Measurements from ENCODE around the gene RABEPK. TPM values are rescaled to one million over a fixed set of nuclear protein-coding genes. Genes with fewer than 3 reads are reported as not detected.

Gene RABEPK
- total and polyA plus RNA-seq, 4 donors = 12.7 to 23.9 (median 20.6) TPM

DNA sequence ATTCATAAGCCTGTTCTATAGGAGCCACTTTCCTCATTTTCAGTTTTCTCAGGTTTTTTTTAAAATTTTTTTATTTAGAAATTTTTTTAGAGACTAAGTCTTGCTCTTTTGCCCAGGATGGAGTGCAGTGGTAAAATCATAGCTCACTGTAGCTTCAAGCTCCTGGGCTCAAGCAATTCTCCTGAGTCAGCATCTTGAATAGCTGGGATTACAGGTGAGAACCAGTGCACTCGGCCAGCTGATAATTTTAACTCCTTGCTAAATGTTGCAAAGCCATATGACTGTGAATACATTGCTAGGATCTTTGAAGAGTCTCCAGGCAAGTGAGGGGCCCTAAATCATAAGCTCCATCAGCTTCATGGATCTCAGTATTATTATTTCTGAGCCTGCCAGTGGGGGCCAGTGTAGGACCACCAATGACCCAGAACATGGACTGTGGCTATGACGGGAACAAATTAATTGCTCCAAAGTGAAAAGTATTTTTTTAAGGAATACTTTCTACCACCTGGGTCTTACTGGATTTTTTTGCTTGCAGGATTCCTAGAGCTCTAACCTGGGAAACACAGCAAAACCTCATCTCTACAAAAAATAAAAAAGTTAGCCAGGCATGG is 55.5 kb downstream of the RABEPK start:
- Histone ChIP-seq H3K9me3 (ENCODE audit: control insufficient read depth in 4 of 4, low read length in 3 of 4) (no peaks in the 10 kb centered on the region), H3K27ac (ENCODE audit: low read depth in 1 of 2, low read length in 2 of 2) (no peak overlapping the region), H3K36me3 (ENCODE audit: control insufficient read depth in 4 of 4, insufficient read depth in 3 of 4, low read depth in 1 of 4, low read length in 3 of 4) (no peaks in the 10 kb centered on the region), H3K9ac (ENCODE audit: low read depth in 1 of 2, low read length in 2 of 2) (no peak overlapping the region), H3K4me1 (ENCODE audit: control insufficient read depth in 4 of 4, insufficient read depth in 4 of 4, low read length in 3 of 4) (no peaks in the 10 kb centered on the region), H3K4me3 (ENCODE audit: low read depth in 1 of 3, low read length in 3 of 3) (no peak overlapping the region), H3K27me3 (ENCODE audit: control insufficient read depth in 4 of 4, insufficient read depth in 4 of 4, low read length in 3 of 4) (no peaks in the 10 kb centered on the region)
- TF ChIP-seq, protein P1, sequence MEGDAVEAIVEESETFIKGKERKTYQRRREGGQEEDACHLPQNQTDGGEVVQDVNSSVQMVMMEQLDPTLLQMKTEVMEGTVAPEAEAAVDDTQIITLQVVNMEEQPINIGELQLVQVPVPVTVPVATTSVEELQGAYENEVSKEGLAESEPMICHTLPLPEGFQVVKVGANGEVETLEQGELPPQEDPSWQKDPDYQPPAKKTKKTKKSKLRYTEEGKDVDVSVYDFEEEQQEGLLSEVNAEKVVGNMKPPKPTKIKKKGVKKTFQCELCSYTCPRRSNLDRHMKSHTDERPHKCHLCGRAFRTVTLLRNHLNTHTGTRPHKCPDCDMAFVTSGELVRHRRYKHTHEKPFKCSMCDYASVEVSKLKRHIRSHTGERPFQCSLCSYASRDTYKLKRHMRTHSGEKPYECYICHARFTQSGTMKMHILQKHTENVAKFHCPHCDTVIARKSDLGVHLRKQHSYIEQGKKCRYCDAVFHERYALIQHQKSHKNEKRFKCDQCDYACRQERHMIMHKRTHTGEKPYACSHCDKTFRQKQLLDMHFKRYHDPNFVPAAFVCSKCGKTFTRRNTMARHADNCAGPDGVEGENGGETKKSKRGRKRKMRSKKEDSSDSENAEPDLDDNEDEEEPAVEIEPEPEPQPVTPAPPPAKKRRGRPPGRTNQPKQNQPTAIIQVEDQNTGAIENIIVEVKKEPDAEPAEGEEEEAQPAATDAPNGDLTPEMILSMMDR (IDR thresholded peaks at IDR 0.05; ENCODE audit: low read depth, low read length, missing input control) = peak; percentile 23
- TF ChIP-seq YY1 (IDR thresholded peaks at IDR 0.05) = no peak
- peak; percentile 55 to 62 for TF ChIP-seq RAD21 (IDR thresholded peaks at IDR 0.05)
- DNase-seq (ENCODE audit: low spot score) = peak; percentile 47
- WGBS = 56% methylated on average over 2 of the region's 2 CpGs

DNA sequence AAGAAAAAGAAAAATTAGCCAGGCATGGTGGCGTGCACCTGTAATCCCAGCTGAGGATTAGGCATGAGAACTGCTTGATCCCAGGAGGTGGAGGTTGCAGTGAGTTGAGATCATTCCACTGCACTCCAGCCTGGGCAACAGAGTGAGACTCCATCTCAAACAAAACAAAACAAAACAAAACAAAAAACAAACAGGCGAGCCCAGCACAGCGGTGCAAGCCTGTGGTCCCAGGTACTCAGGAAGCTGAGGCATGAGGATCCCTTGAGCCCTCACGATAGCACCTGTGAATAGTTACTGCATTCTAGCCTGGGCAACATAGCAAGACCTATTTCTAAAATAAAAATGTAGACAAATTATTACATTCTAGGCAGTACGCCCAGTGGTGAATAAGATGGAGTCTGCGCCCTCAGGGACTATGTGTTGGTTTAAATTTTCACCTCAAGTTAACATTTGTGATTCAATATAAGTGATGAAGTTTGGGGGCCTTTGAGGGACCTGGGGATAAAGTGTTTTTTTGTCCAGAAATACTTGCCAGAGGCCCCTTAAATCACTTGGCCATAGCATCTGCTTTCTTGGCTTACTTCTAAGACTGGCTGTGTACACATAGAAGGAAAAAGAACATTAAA is 57.9 kb downstream of the RABEPK start:
- Histone ChIP-seq H3K36me3 (ENCODE audit: control insufficient read depth in 4 of 4, insufficient read depth in 3 of 4, low read depth in 1 of 4, low read length in 3 of 4) (no peaks in the 10 kb centered on the region), H3K9me3 (ENCODE audit: control insufficient read depth in 4 of 4, low read length in 3 of 4) (no peaks in the 10 kb centered on the region), H3K27me3 (ENCODE audit: control insufficient read depth in 4 of 4, insufficient read depth in 4 of 4, low read length in 3 of 4) (no peaks in the 10 kb centered on the region), H3K27ac (ENCODE audit: low read depth in 1 of 2, low read length in 2 of 2) (no peak overlapping the region), H3K9ac (ENCODE audit: low read depth in 1 of 2, low read length in 2 of 2) (no peak overlapping the region), H3K4me1 (ENCODE audit: control insufficient read depth in 4 of 4, insufficient read depth in 4 of 4, low read length in 3 of 4) (peaks cover 3 to 9% (median 6%) of the 10 kb centered on the region in 4 donors), H3K4me3 (ENCODE audit: low read depth in 1 of 3, low read length in 3 of 3) (no peak overlapping the region)
- DNase-seq (ENCODE audit: low spot score) = no peak
- TF ChIP-seq FOXA2 (IDR thresholded peaks at IDR 0.05) (no peak), MAX (IDR thresholded peaks at IDR 0.05) (no peak), EGR1 (IDR thresholded peaks at IDR 0.05; ENCODE audit: low read depth in 2 of 2) (no peak), RXRA (IDR thresholded peaks at IDR 0.05) (no peak), TAF1 (conservative IDR thresholded peaks at IDR 0.05) (no peak), HNF4A (conservative IDR thresholded peaks at IDR 0.05) (no peak), FOXA1 (IDR thresholded peaks at IDR 0.05) (no peak), ATF3 (IDR thresholded peaks at IDR 0.05) (no peak), REST (IDR thresholded peaks at IDR 0.05) (no peak), GABPA (IDR thresholded peaks at IDR 0.05 in 1 of 2, conservative IDR thresholded peaks at IDR 0.05 in 1 of 2) (no peak), YY1 (IDR thresholded peaks at IDR 0.05) (no peak), JUND (IDR thresholded peaks at IDR 0.05) (no peak), SP1 (IDR thresholded peaks at IDR 0.05) (no peak), ZBTB33 (IDR thresholded peaks at IDR 0.05) (no peak), HNF4G (IDR thresholded peaks at IDR 0.05) (no peak), NR2F2 (IDR thresholded peaks at IDR 0.05) (no peak)
- TF ChIP-seq, protein P1 (IDR thresholded peaks at IDR 0.05; ENCODE audit: low read depth, low read length, missing input control) = no peak
- WGBS = 95% methylated on average over 6 of the region's 6 CpGs
